Activated CD4-positive, alpha-beta T cell treated with anti-CD3 and anti-CD28 coated beads for 48 hours (primary cell): Measurements from ENCODE around the gene ENO1.
"Not testable (repeated sequence)": the region's sequence is repeated elsewhere in the genome, so short reads cannot be mapped to it uniquely, and the experiment has no call there.

Experiments used
- DNase-seq: peaks from one replicate; pipeline ENCODE4 v3.0.0-alpha.2; 2020

The ENO1 gene

GRCh38 chr1:8892026-8892425, 13.5 kb upstream of the ENO1 start:
- DNase-seq, result no peak

GRCh38 chr1:8891401-8891800, 12.9 kb upstream of the ENO1 start:
- DNase-seq, result no peak

GRCh38 chr1:8889925-8890785, 11.7 kb upstream of the ENO1 start:
- DNase-seq, result no peak

- no peak for DNase-seq
Observed at GRCh38 chr1:8889103-8889846, 10.8 kb upstream of the ENO1 start.

GRCh38 chr1:8886589-8886988, 8.1 kb upstream of the ENO1 start:
- DNase-seq, result no peak

GRCh38 chr1:8886031-8886524, 7.6 kb upstream of the ENO1 start:
- not testable (repeated sequence) for DNase-seq

DNA sequence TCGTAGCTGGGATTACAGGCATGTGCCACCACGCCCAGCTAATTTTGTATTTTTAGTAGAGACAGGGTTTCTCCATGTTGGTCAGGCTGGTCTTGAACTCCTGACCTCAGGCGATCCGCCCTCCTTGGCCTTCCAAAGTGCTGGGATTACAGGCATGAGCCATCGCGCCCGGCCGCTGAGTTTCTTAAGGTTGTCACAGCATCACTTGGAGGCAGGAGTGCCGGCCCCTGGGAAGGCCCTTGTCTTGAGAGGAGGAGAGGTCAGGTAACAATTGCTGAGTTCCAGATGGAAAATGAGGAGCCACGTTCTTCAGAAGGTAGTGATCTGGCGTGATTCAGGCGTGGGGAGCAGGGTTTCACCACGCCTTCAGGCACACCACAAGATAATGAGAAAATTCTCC, 5.6 kb upstream of the ENO1 start:
- not testable (repeated sequence) for DNase-seq

DNA sequence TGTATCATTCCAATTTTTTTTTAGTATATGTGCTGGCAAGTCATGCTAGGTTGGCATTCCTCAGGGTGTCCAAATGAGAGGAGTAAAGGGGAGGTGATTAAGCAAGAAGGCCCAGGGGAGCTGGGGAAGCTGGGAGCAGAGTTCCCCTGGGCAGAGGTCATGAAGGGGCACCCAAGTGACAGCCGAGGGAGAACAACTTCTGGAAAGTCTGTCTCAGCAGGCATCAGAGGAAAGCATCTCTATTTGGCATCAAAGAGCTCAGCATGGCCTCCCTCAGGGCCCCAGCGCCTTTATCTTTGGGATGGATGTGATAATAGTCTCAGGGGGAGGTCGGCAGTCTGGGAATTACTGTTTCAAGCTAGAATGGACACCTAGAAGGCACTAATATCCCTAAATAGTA, 5.0 kb upstream of the ENO1 start:
- DNase-seq, result no peak

DNA sequence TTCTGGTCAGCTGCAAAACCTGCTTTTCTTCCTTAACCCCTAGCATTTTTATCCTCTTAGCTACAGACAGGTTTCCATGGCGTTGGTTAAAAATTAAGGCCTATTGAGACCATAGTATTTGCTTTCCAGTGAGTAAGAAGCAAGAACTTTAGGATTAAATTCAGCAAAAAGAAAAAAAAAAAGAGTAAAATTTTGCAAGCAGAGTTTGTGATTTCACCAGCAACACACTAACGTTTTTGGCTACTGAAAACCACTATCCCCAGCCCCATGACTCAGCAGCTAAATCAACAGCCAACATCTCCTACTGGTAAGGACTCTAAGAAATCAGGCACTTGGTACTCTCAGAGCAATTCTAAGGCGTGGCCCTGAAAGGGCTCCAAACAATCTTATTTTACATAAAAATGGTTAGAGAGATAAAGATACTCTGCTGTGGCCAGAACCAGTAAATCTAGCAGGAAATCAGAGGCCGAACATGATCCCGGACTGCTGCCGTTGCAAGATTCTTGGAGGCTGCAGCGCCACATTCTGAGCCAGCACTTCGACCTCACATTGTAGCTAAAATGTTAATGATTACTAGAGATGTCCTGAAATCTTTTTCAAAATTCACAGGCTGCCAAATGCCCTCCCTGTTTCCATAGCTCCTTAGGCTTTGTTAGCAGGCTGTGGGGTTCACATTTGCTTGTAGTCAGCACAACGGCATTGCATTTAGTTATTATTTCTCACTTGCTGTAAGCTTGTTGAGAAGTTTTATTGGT, 1.6 kb upstream of the ENO1 start:
- DNase-seq, result peak; percentile 67

- DNase-seq, result no peak
Observed at GRCh38 chr1:8879464-8879921, 1.0 kb upstream of the ENO1 start.

DNA sequence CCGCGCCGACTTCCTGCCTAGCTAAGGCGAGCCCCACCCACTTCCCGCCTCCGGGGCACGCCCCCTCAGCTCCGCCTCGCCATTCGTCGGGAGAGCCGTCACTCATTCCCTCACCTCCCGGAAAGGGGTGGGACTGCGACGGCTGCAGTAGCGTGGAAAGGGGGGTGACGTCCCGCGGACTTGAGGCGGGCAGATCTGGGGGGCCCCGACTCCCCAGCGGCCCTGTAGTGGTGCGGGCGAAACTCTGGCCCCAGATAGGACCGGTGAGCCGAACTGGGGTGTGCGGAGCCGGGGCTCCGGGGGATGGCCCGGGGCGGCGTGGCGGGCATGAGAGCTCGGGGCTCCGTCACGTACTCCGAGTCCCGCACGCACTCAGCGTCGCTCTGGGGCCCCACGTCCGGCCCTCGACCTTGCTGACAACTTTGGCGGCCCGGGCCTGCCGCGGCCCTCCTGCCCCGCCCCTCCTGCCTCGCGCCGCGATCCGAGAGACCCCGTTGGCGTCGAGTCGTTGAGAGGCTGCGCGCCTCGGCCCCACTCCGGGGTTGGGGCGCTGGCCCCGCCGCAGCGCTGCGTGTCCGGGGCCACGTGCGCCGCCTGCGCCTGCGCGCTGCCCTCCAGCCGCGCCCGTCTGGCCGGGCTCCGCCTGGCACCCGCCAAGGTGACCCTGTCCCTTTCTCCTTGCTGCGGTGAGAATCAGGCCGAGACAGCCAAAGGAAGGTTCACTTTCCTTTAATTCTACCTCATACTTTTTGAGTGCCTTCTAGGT, 395 bp upstream of the ENO1 start:
- peak; percentile 100 for DNase-seq

DNA sequence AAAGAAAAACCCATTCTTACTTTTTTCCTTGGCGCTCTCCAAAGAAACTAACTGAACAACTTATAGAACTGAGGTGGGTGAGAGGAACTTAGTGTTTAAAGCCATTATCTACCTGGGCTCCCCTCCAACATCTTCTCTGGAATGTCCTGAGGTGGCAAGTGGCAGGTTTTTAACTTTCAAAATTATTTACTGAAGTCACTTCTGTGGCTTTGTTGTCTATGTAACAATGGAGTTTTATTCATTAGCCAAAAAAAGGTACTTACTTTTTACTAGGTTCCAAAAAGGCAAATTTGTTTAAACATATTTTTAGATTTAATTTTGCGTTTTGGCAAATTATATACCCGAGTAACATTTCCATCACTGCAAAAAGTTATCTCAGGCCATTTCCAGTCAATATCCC, 2.4 kb downstream of the ENO1 start:
- no peak for DNase-seq

GRCh38 chr1:8875216-8875861, 3.1 kb downstream of the ENO1 start:
- no peak for DNase-seq

GRCh38 chr1:8874230-8875201, 4.0 kb downstream of the ENO1 start:
- no peak for DNase-seq

DNA sequence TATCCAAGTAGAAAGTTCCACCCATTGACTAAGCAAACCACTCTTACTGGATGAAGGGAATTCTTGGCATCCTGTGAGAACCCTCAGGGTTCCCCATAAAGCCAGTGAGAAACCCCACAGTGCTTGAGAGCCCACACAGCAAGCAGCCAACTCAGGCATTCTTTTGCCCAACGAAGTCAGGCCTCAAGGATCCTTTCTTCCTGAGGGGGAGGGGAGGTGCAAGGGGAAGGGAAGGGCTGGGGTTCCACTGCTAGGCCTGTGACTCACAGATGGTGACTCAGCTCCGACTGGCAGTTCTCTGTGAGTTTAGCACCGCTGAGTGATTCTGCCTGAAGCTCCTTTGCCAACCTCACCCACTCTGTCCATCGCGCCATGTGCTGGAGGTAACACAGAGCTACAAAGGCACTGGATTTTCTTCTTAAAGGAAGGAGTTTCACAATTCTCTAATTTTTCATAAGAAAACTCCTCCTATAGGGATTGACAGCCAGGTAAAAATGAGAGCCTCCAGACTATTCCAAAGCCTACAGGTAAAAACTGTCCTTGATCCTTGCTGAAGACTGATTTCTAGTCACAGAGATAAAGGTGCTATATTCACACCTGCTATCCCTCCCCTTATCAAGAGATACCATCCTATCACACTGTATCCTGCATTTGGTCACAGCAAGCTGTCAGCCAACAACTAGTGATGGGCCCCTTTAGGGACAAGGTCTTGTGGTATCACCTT, 4.8 kb downstream of the ENO1 start:
- peak; percentile 91 for DNase-seq

DNA sequence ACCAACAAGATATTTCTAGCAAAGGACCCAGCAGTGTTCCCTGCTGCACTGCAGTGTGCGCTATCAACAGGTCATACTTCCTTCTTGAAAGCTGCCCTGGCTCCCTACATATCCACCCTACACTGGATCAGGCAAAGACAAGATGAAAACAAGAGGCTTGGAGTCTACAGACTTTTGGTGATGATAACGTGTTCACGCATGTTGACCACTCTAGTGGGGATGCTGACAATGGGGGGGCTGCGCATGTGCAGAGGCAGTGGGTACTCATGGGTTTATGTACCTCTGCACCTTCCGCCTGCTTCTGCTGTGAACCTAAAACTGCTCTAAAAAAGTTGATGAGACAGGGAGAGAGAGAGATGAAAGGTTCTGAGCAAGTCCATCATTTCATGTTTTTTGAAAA, 5.5 kb downstream of the ENO1 start:
- DNase-seq, result no peak

DNA sequence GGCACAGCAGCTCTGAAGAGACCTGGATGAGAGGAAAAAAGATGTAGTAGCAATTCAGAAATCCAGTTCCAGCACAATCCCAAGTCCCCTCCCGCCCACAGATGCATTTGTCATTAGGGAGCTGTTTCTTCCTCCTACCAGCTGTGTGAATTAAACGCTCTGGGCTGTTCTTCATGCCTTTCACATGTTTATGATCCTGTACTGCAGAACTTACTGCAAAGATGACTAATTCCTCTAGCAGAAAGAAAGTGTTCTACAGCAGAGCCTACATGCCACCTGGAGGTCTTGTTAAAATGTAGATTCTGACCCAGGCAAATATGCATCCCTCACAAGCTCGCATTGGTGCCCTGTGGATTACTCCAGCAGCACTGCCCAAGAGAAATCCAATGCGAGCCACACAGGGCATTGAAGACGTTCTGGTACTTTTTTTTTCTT, 6.5 kb downstream of the ENO1 start:
- no peak for DNase-seq

GRCh38 chr1:8871539-8871935, 6.9 kb downstream of the ENO1 start:
- DNase-seq, result no peak

GRCh38 chr1:8870616-8871538, 7.6 kb downstream of the ENO1 start:
- DNase-seq, result no peak
